ENCODE data around the gene ENKD1. TPM values are rescaled to one million over a fixed set of nuclear protein-coding genes. Genes with fewer than 3 reads are reported as not detected.
"Not testable (repeated sequence)": the region's sequence is repeated elsewhere in the genome, so short reads cannot be mapped to it uniquely, and the experiment has no call there.

ENKD1 gene
- total and polyA plus RNA-seq, 5 experiments from 2014 or later, result 1.5 to 8.4 (median 2.8) TPM

DNA sequence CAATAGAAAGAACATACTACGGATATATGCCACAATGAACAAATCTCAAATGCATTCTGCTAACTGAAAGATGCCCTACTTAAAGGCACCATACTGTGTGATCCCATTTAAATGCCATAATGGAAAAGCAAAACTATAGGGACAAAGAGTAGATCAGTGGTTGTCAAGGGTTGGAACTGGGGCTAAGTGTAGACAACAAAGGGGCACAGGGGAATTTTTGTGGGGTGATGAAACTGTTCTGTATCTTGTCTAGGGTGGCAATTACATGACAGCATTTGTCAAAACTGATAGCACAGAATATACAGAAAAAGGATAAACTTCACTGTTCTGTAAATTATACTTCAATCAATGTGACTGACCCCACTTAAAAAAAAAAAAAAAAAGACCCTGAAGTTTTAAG lies 34.9 kb upstream of the ENKD1 start:
- POLR2A ChIA-PET, result no interaction called here
- DNase-seq (no peak), ATAC-seq (no peak)
- Mint-ChIP-seq H3K9me3 (no peaks in the 10 kb centered on the region), H3K4me1 (peaks cover 10 to 30% (median 19%) of the 10 kb centered on the region in 4 donors), H3K36me3 (peaks cover 0 to 10% (median 0%) of the 10 kb centered on the region in 3 donors), H3K4me3 (no peak overlapping the region), H3K27me3 (no peaks in the 10 kb centered on the region), H3K27ac (peak overlapping the region in 3 of 10 donors; percentile 16 to 52 (median 16))

DNA sequence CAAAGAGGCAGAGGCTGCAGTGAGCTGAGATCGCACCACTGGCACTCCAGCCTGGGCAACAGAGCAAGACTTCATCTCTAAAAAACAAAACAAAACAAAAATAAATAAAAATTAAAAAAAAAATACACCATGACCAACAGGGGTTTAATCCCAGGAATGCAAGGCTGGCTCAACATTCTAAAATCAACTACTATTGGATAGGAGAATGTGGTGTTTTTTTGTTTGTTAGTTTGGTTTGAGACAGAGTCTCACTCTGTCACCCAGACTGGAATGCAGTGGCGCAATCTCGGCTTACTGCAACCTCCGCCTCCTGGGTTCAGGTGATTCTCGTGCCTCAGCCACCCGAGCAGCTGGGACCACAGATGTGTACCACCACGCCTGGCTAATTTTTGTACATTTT lies 32.7 kb upstream of the ENKD1 start:
- POLR2A ChIA-PET, result no interaction called here
- peaks cover 0 to 10% (median 0%) of the 10 kb centered on the region in 3 donors for H3K36me3 Mint-ChIP-seq
- H3K9me3 Mint-ChIP-seq, result no peaks in the 10 kb centered on the region

GRCh38 chr16:67697422-67698185 lies 31.1 kb upstream of the ENKD1 start:
- POLR2A ChIA-PET, result no interaction called here
- DNase-seq (no peak), ATAC-seq (no peak)
- no peak overlapping the region for H3K27ac Mint-ChIP-seq
- peaks cover 0 to 10% (median 0%) of the 10 kb centered on the region in 3 donors for H3K36me3 Mint-ChIP-seq
- H3K27me3 Mint-ChIP-seq, result no peaks in the 10 kb centered on the region
- H3K9me3 Mint-ChIP-seq, result no peaks in the 10 kb centered on the region
- H3K4me3 Mint-ChIP-seq, result no peak overlapping the region
- H3K4me1 Mint-ChIP-seq, result peaks cover 0 to 12% (median 3%) of the 10 kb centered on the region in 4 donors

More for the DNA sequence above, 32.7 kb upstream of the ENKD1 start:
- Mint-ChIP-seq H3K4me3 (no peak overlapping the region), H3K27ac (no peak overlapping the region), H3K27me3 (no peaks in the 10 kb centered on the region), H3K4me1 (peaks cover 10 to 25% (median 13%) of the 10 kb centered on the region in 4 donors)
- no peak for DNase-seq
- ATAC-seq, result no peak

- DNase-seq, result no peak
- Mint-ChIP-seq H3K4me1 (peaks cover 0 to 9% (median 2%) of the 10 kb centered on the region in 4 donors), H3K9me3 (no peaks in the 10 kb centered on the region), H3K27me3 (no peaks in the 10 kb centered on the region), H3K27ac (peak overlapping the region in 1 of 10 donors; percentile 15), H3K36me3 (peaks cover 0 to 15% (median 0%) of the 10 kb centered on the region in 3 donors), H3K4me3 (no peak overlapping the region)
- POLR2A ChIA-PET, result no interaction called here
- ATAC-seq, result no peak
Observed at GRCh38 chr16:67694611-67695010, 28.1 kb upstream of the ENKD1 start.

DNA sequence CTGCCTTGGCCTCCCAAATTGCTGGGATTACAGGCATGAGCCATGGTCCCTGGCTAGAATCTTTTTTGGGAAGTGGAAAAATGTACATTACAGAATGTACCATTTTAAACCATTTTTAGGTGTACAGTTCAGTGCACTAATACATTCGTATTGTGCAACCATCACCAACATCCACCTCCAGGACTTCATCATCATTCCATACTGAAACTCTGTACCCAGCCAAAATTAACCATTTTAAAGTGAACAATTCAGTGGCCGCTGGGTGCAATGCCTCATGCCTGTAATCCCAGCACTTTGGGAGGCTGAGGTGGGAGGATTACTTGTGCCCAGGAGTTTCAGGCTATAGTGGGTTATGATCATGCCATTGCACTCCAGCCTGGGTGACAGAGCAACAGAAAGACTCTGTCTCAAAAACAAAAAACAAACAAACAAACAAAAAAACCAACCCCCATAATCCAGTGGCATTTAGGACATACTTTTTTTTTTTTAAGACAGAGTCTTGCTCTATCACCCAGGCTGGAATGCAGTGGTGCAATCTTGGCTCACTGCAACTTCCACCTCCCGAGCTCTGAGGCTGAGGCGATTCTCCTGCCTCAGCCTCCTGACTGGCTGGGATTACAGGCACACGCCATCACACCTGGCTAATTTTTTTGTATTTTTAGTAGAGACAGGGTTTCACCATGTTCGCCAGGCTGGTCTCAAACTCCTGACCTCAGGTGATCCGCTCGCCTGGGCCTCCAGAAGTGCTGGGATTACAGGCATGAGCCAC lies 27.2 kb upstream of the ENKD1 start:
- POLR2A ChIA-PET, H3K4me1 Mint-ChIP-seq, H3K27me3 Mint-ChIP-seq, H3K27ac Mint-ChIP-seq, H3K4me3 Mint-ChIP-seq, DNase-seq, H3K9me3 Mint-ChIP-seq, ATAC-seq: not testable (repeated sequence)
- peaks cover 0 to 14% (median 0%) of the 10 kb centered on the region in 3 donors for H3K36me3 Mint-ChIP-seq

GRCh38 chr16:67685388-67686112 lies 19.0 kb upstream of the ENKD1 start:
- DNase-seq (peak in 1 of 10 donors; percentile 31), ATAC-seq (no peak)
- POLR2A ChIA-PET, result no interaction called here
- no peak overlapping the region for H3K4me3 Mint-ChIP-seq
- H3K27ac Mint-ChIP-seq, result no peak overlapping the region
- no peaks in the 10 kb centered on the region for H3K9me3 Mint-ChIP-seq
- H3K36me3 Mint-ChIP-seq, result peaks cover 0 to 24% (median 0%) of the 10 kb centered on the region in 3 donors
- H3K4me1 Mint-ChIP-seq, result peaks cover 0 to 12% (median 0%) of the 10 kb centered on the region in 4 donors
- H3K27me3 Mint-ChIP-seq, result no peaks in the 10 kb centered on the region

- Mint-ChIP-seq H3K36me3 (peaks cover 0 to 22% (median 0%) of the 10 kb centered on the region in 3 donors), H3K4me3 (no peak overlapping the region), H3K27me3 (no peaks in the 10 kb centered on the region), H3K4me1 (peaks cover 0 to 12% (median 0%) of the 10 kb centered on the region in 4 donors), H3K27ac (no peak overlapping the region), H3K9me3 (no peaks in the 10 kb centered on the region)
- POLR2A ChIA-PET, result no interaction called here
- ATAC-seq, result no peak
- DNase-seq, result no peak
Observed at GRCh38 chr16:67683767-67684166, 17.2 kb upstream of the ENKD1 start.

DNA sequence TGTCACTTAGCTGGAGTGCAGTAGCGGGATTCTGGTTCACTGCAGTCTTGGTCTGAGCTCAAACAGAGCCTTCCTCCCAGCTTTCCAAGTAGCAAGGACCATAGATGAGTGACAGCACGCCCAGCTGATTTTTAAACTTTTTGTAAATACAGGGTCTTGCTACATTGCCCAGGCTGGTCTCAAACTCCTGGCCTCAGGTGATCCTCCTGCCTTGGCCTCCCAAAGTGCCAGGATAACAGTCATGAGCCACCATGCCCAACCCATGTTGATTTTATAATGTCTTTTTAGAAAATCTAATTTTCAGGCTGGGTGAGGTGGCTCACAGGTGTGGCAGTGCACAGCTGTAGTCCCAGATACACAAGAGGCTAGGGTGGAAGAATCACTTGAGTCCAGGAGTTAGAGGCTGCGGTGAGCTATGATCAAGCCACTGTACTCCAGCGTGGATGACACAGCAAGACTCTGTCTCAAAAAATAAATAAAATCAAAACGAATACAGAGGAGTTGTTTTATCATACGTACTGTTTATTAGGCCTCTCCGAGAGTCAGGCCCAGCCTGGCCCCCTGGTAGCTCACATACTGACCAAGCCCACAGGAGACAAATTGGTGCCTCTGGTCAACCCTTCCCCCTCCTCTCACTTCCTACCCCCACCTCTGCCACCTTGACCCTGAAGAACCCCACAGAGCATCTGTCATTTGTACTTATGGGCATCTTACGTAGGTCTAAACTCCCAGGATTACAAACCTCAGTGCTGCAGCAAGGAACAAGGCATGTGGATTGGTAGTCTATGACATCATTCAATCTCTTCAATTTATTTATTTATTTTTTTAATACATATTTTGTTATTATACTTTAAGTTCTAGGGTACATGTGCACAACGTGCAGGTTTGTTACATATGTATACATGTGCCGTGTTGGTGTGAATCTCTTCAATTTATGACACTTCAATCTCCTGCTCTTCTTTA lies 13.7 kb upstream of the ENKD1 start:
- Mint-ChIP-seq H3K4me3 (no peak overlapping the region), H3K9me3 (no peaks in the 10 kb centered on the region), H3K36me3 (peaks cover 0 to 15% (median 0%) of the 10 kb centered on the region in 3 donors), H3K27ac (peak overlapping the region in 1 of 10 donors; percentile 43), H3K4me1 (peaks cover 0 to under 1% (median 0%) of the 10 kb centered on the region in 4 donors), H3K27me3 (no peaks in the 10 kb centered on the region)
- POLR2A ChIA-PET, result interaction anchor here (0.5 kb wide), 1 partner anchor 806 kb away, joined by 4 read pairs; no protein-coding TSS in a partner anchor
- ATAC-seq (no peak), DNase-seq (peak in 1 of 10 donors; percentile 54)

GRCh38 chr16:67678354-67679023 lies 11.9 kb upstream of the ENKD1 start:
- H3K36me3 Mint-ChIP-seq, result peaks cover 0 to 8% (median 0%) of the 10 kb centered on the region in 3 donors
- no peak overlapping the region for H3K27ac Mint-ChIP-seq
- peak in 1 of 10 donors; percentile 18 for DNase-seq
- H3K4me1 Mint-ChIP-seq, result peaks cover 0 to 6% (median 2%) of the 10 kb centered on the region in 4 donors
- POLR2A ChIA-PET, result interaction anchor here (0.7 to 1.5 kb wide), 2 partner anchors 17 to 37 kb away, joined by 4 to 5 read pairs; partner anchors contain the start of gene PARD6A
- no peak overlapping the region for H3K4me3 Mint-ChIP-seq
- H3K9me3 Mint-ChIP-seq, result no peaks in the 10 kb centered on the region
- no peaks in the 10 kb centered on the region for H3K27me3 Mint-ChIP-seq
- ATAC-seq, result no peak

DNA sequence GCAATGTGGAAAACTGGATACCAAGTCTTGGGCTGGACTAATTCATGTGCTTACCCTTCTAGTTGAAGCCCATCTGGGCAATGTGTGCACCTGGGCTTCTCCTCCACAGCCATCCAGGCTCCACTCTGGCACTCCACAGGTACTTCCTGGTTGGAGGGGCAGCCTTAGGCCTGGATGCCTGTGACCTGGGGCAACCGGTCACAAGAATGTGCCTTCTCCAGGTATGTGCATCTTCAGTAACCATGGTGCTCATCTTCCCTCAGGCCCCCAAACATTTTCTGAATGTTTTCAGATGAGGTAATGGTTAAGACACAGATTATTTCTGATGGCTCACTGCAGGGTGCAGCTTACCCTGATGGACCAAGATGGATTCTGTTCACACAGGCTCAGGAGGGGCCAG lies 11.2 kb upstream of the ENKD1 start:
- no peak overlapping the region for H3K4me3 Mint-ChIP-seq
- POLR2A ChIA-PET, result interaction anchor here (0.7 to 1.5 kb wide), 2 partner anchors 17 to 36 kb away, joined by 4 to 5 read pairs; partner anchors contain the start of gene PARD6A
- H3K36me3 Mint-ChIP-seq, result peaks cover 0 to 5% (median 0%) of the 10 kb centered on the region in 3 donors
- no peaks in the 10 kb centered on the region for H3K9me3 Mint-ChIP-seq
- no peak overlapping the region for H3K27ac Mint-ChIP-seq
- H3K4me1 Mint-ChIP-seq, result peaks cover 0 to 8% (median 2%) of the 10 kb centered on the region in 4 donors
- ATAC-seq, result no peak
- no peaks in the 10 kb centered on the region for H3K27me3 Mint-ChIP-seq
- DNase-seq, result peak in 1 of 10 donors; percentile 45

GRCh38 chr16:67676939-67677338 lies 10.4 kb upstream of the ENKD1 start:
- Mint-ChIP-seq H3K4me1 (peaks cover 0 to 10% (median 4%) of the 10 kb centered on the region in 4 donors), H3K9me3 (no peaks in the 10 kb centered on the region), H3K36me3 (no peaks in the 10 kb centered on the region), H3K4me3 (no peak overlapping the region), H3K27me3 (no peaks in the 10 kb centered on the region), H3K27ac (peak overlapping the region in 2 of 10 donors; percentile 34 to 75)
- DNase-seq (no peak), ATAC-seq (no peak)
- POLR2A ChIA-PET, result no interaction called here

All from naive thymus-derived CD8-positive, alpha-beta T cell (primary cell).